Measurements from ENCODE around the gene TCAP.

The TCAP gene

GRCh38 chr17:39625198-39625785, 39.9 kb upstream of the TCAP start:
- in situ Hi-C loops (cut with HindIII; ENCODE audit: low sequenced_read_pairs): no loop called here
- no peak overlapping the region for H3K4me3 ChIP-seq (ENCODE audit: low read depth, low read length)
- no peak for DNase-seq (ENCODE audit: low read depth)
- TF ChIP-seq, protein P1, sequence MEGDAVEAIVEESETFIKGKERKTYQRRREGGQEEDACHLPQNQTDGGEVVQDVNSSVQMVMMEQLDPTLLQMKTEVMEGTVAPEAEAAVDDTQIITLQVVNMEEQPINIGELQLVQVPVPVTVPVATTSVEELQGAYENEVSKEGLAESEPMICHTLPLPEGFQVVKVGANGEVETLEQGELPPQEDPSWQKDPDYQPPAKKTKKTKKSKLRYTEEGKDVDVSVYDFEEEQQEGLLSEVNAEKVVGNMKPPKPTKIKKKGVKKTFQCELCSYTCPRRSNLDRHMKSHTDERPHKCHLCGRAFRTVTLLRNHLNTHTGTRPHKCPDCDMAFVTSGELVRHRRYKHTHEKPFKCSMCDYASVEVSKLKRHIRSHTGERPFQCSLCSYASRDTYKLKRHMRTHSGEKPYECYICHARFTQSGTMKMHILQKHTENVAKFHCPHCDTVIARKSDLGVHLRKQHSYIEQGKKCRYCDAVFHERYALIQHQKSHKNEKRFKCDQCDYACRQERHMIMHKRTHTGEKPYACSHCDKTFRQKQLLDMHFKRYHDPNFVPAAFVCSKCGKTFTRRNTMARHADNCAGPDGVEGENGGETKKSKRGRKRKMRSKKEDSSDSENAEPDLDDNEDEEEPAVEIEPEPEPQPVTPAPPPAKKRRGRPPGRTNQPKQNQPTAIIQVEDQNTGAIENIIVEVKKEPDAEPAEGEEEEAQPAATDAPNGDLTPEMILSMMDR (IDR thresholded peaks at IDR 0.05; ENCODE audit: low read depth, low read length, missing control alignments): no peak

DNA sequence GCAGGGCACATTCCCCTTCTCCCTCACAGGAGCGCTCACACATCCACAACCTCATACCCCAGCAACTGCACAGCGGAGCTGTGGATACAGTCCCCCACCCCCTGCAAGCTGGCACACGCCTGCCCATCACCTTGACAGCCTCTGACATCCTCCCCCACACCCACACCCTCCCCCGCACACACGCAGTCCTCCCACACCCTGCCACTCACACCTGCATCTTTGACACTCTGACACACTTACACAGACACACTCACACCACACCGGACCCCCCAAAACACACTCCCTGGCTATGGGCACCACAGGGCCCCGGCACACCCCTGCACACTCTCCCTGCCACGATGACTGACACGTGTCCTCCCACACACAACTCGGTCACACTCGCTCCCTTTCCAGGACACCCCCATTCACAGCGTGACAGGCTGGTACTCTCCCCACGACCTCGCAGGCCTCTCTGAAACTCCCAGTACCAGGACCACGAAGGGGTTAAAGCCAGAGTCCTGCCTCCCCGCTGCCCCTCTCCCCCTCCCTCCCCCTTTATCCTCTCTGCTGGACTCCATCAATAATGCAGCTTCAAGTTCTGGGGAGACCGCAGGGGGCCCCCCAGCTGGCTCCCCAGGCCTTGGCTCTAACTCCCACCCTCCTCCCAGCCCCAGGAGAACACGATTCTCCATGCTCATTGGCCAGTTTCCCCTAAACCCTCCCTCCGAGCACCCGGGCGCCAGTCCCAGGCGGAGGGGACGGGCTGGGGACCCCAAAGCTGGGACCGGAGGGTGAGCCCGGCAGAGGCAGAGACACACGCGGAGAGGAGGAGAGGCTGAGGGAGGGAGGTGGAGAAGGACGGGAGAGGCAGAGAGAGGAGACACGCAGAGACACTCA, 38.7 kb upstream of the TCAP start, which contains the start of gene PPP1R1B:
Gene PPP1R1B (plus strand): TSS at position 782 of the 876 bp plus-strand sequence. CDS start 441 bp downstream, outside the sequence.
- peak within 1 kb of the TSS; percentile 36 for H3K4me3 ChIP-seq (ENCODE audit: low read depth, low read length)
- in situ Hi-C loops (cut with HindIII; ENCODE audit: low sequenced_read_pairs): no loop called here
- TF ChIP-seq, protein P1 (IDR thresholded peaks at IDR 0.05; ENCODE audit: low read depth, low read length, missing control alignments): no peak
- no peak for DNase-seq (ENCODE audit: low read depth)

GRCh38 chr17:39627047-39627711, 38.0 kb upstream of the TCAP start:
- DNase-seq (ENCODE audit: low read depth): no peak
- TF ChIP-seq, protein P1 (IDR thresholded peaks at IDR 0.05; ENCODE audit: low read depth, low read length, missing control alignments): no peak
- H3K4me3 ChIP-seq (ENCODE audit: low read depth, low read length): peak overlapping the region; percentile 36
- in situ Hi-C loops (cut with HindIII; ENCODE audit: low sequenced_read_pairs): no loop called here

GRCh38 chr17:39627712-39628516, 37.2 kb upstream of the TCAP start:
- no peak for DNase-seq (ENCODE audit: low read depth)
- TF ChIP-seq, protein P1 (IDR thresholded peaks at IDR 0.05; ENCODE audit: low read depth, low read length, missing control alignments): no peak
- in situ Hi-C loops (cut with HindIII; ENCODE audit: low sequenced_read_pairs): no loop called here
- no peak overlapping the region for H3K4me3 ChIP-seq (ENCODE audit: low read depth, low read length)

DNA sequence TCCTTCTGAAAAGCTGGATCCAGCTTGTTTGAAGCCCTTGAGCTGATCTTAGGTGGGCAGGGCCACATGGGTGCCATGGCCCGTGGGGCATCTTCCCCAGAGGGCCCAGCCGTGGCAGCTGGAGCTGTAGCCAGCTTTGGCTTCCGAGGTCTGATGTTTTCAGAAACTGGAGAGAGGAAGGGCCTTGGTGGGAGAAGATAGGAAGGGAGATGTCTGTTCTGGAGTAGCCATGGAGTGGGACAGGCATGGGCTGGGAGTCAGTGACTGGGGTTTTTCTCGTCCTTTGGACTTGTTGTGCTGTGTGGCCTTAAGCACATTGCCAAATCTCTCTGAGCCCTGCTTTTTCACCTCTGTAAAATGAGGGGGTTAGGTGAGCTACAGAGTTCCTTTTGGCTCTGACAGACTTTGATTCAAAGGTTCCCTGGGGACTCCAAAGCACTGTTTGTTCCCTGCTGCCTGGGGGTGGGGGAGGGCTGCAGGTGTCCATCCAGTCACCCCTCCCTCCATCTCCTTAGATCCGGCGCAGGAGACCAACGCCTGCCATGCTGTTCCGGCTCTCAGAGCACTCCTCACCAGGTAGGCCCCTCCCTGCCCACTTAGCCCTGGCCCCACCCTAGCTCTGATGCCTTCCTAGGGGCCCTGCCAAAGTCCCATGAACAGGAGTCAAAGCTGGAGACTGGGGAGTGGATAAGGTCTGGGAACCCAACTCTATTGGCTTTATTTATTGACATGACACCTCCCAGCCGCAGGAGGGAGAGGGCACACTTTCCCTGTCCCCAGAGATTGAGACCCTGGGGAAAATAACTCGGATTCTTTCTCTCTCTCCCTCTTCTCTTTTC, 36.3 kb upstream of the TCAP start:
- DNase-seq (ENCODE audit: low read depth): no peak
- no peak overlapping the region for H3K4me3 ChIP-seq (ENCODE audit: low read depth, low read length)
- in situ Hi-C loops (cut with HindIII; ENCODE audit: low sequenced_read_pairs): no loop called here
- TF ChIP-seq, protein P1 (IDR thresholded peaks at IDR 0.05; ENCODE audit: low read depth, low read length, missing control alignments): no peak
